ENCODE measurements around the gene NEK6. TPM values are rescaled to one million over a fixed set of nuclear protein-coding genes. Genes with fewer than 3 reads are reported as not detected.

The NEK6 gene
- total and polyA plus RNA-seq, 2 of the 8 experiments (the other 6 are each of a cell fraction or from before 2014, with no cell fraction given) = 17.7 to 19.7 TPM

DNA sequence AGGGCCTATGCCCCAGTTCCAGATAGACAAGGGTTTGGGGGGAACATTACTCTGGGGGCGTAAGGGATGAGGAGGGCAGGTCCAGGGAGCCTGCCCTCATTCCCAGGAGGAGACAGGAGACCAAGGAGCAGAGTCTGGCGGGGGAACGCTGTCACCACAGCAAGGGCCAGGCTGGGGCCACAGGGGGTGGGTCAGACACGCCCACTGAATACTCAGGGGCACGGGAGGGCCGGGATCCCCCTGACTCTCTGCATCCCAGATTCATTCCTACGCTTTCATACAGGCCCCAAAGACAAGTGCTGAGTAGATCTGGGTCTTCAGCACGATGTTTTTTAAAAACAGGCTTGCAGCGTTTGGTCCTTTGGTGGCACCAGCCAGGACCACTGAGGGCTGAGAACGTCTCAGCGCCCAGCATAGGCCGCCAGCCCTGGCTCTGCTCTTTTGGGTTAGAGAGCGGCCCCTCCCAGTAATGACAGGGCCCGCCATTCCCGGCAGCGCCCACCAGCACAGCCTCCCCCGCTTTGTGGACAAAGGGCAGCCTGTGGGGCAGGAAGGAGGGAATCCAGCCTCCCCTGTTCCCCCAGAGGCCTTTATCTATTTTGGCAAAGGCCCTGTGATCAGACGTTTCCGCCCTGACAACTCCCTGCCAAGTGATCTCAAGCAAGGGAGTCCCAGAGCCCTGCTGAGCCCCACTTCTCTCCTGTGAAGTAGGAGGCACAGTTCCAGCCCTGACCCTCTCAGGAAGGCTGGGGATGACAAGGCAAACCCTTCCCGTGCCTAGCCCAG, 24.9 kb downstream of the NEK6 start:
- Histone ChIP-seq H4K8ac (ENCODE audit: extremely low read depth, insufficient read depth, low read length) (no peak overlapping the region), H2BK20ac (ENCODE audit: low read length) (no peak overlapping the region), H4K91ac (replicated peaks; ENCODE audit: insufficient read length, low read length) (no peak overlapping the region), H3K9ac (replicated peaks in 1 of 4; ENCODE audit: extremely low read depth in 1 of 4, low read depth in 3 of 4, low read length in 3 of 4) (no peak overlapping the region), H3K14ac (ENCODE audit: insufficient read length) (no peak overlapping the region), H2AFZ (ENCODE audit: low read length) (no peak overlapping the region), H3K4me2 (ENCODE audit: insufficient read depth in 1 of 2, low read depth in 2 of 2, low read length in 2 of 2) (no peak overlapping the region), H3K79me2 (ENCODE audit: control insufficient read depth in 1 of 2, insufficient read depth in 2 of 2, low read length in 2 of 2) (no peaks in the 10 kb centered on the region; a peak in 1 of 4 replicates), H3K9me3 (ENCODE audit: insufficient read depth in 2 of 2, low read depth in 1 of 2, low read length in 1 of 2) (no peaks in the 10 kb centered on the region), H3K23me2 (ENCODE audit: low read depth, low read length) (no peaks in the 10 kb centered on the region), H2AK5ac (ENCODE audit: low read depth, low read length) (no peak overlapping the region), H2BK120ac (replicated peaks; ENCODE audit: low read depth, low read length) (no peak overlapping the region), H2BK5ac (ENCODE audit: low read depth, low read length) (no peak overlapping the region), H3K27ac (ENCODE audit: low read depth, low read length) (no peak overlapping the region), H2BK12ac (ENCODE audit: low read depth, low read length) (0 out of 2 replicates have a peak overlapping the region, but pooled peaks have one; percentile 17), H3K4me3 (ENCODE audit: extremely low read depth in 1 of 4, insufficient read depth in 2 of 4, low read depth in 3 of 4, low read length in 4 of 4) (no peak overlapping the region), H3K56ac (replicated peaks; ENCODE audit: insufficient read length, low read depth, low read length) (no peak overlapping the region), H3K36me3 (ENCODE audit: control insufficient read depth in 2 of 4, insufficient read depth in 4 of 4, low read length in 3 of 4) (no peaks in the 10 kb centered on the region), H3K4me1 (replicated peaks in 1 of 4; ENCODE audit: control insufficient read depth in 3 of 4, insufficient read depth in 4 of 4, low read length in 3 of 4) (no peaks in the 10 kb centered on the region; a peak in 1 of 7 replicates), H3K18ac (ENCODE audit: extremely low read depth, low read length) (no peak overlapping the region), H3K79me1 (ENCODE audit: low read depth, low read length) (peaks cover 4% of the 10 kb centered on the region; the same call in 1 of the 2 replicates), H3K27me3 (replicated peaks in 1 of 4; ENCODE audit: control insufficient read depth in 3 of 4, extremely low read depth in 1 of 4, insufficient read depth in 3 of 4, low read length in 3 of 4) (no peaks in the 10 kb centered on the region), H4K5ac (ENCODE audit: insufficient read length, low read depth, low read length) (no peak overlapping the region), H3K23ac (ENCODE audit: insufficient read length) (no peak overlapping the region), H4K20me1 (replicated peaks in 1 of 2; ENCODE audit: control insufficient read depth in 1 of 2, insufficient read depth in 2 of 2, low read length in 2 of 2) (peaks cover 0 to 7% of the 10 kb centered on the region in 2 experiments), H3K4ac (replicated peaks; ENCODE audit: insufficient read length, low read depth, low read length) (no peak overlapping the region), H2BK15ac (ENCODE audit: low read length) (no peak overlapping the region)
- WGBS, 2 experiments (ENCODE audit: extremely low coverage in 1 of 2, insufficient coverage in 1 of 2, insufficient read length in 1 of 2, insufficient replicate concordance in 2 of 2, low coverage in 1 of 2, low lambda C conversion rate in 2 of 2, missing lambda C conversion rate in 1 of 2) = 78% methylated on average over 16 of the region's 20 CpGs; no CpG with 5 or more reads in 1 of the 2 experiments
- ChIA-PET CTCF (ENCODE audit: partially characterized antibody) (interaction anchor here (0.7 kb wide), 1 partner anchor 42 kb away, joined by 3 read pairs; no protein-coding TSS in a partner anchor), POLR2A (ENCODE audit: partially characterized antibody) (interaction anchor here (1.4 kb wide), 1 partner anchor 10 kb away, joined by 4 read pairs; no protein-coding TSS in a partner anchor)
- DNase-seq (ENCODE audit: low read depth in 1 of 2, low spot score in 2 of 2) = no peak
- no peak for FAIRE-seq
- TF ChIP-seq SP4 (IDR thresholded peaks at IDR 0.05; ENCODE audit: low read length) = no peak
- TF ChIP-seq CBX5 (IDR thresholded peaks at IDR 0.05; ENCODE audit: low read depth, low read length) = no peak
- TF ChIP-seq SIRT6 (IDR thresholded peaks at IDR 0.05; ENCODE audit: low read length) = no peak
- TF ChIP-seq, protein P1, sequence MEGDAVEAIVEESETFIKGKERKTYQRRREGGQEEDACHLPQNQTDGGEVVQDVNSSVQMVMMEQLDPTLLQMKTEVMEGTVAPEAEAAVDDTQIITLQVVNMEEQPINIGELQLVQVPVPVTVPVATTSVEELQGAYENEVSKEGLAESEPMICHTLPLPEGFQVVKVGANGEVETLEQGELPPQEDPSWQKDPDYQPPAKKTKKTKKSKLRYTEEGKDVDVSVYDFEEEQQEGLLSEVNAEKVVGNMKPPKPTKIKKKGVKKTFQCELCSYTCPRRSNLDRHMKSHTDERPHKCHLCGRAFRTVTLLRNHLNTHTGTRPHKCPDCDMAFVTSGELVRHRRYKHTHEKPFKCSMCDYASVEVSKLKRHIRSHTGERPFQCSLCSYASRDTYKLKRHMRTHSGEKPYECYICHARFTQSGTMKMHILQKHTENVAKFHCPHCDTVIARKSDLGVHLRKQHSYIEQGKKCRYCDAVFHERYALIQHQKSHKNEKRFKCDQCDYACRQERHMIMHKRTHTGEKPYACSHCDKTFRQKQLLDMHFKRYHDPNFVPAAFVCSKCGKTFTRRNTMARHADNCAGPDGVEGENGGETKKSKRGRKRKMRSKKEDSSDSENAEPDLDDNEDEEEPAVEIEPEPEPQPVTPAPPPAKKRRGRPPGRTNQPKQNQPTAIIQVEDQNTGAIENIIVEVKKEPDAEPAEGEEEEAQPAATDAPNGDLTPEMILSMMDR (IDR thresholded peaks at IDR 0.05; ENCODE audit: control extremely low read depth in 1 of 3, insufficient read depth in 1 of 3, low read depth in 1 of 3, low read length in 3 of 3) = no peak
- no peak for TF ChIP-seq KDM1A (IDR thresholded peaks at IDR 0.05; ENCODE audit: borderline replicate concordance, low read length)
- TF ChIP-seq POLR2AphosphoS5 (IDR thresholded peaks at IDR 0.05; ENCODE audit: low read depth, low read length) = no peak

Data from H1 (cell line).